ENCODE measurements around the gene TTC28.

DNA sequence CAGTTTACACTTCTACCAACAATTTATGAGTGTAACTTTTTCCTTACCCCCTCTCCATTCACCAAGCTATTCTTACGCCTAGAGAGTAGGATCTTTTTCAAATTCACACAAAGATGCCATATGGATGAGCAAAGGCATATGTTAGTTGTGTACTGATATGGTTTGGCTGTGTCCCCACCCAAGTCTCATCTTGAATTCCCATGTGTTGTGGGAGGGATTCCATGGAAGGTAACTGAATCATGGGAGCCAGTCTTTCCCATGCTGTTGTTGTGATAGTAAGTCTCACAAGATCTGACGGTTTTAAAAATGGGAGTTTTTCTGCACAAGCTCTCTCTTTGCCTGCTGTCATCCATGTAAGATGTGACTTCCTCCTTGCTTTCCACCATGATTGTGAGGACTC is 40.3 kb downstream of the TTC28 start:
- TF ChIP-seq, protein P1, sequence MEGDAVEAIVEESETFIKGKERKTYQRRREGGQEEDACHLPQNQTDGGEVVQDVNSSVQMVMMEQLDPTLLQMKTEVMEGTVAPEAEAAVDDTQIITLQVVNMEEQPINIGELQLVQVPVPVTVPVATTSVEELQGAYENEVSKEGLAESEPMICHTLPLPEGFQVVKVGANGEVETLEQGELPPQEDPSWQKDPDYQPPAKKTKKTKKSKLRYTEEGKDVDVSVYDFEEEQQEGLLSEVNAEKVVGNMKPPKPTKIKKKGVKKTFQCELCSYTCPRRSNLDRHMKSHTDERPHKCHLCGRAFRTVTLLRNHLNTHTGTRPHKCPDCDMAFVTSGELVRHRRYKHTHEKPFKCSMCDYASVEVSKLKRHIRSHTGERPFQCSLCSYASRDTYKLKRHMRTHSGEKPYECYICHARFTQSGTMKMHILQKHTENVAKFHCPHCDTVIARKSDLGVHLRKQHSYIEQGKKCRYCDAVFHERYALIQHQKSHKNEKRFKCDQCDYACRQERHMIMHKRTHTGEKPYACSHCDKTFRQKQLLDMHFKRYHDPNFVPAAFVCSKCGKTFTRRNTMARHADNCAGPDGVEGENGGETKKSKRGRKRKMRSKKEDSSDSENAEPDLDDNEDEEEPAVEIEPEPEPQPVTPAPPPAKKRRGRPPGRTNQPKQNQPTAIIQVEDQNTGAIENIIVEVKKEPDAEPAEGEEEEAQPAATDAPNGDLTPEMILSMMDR (IDR thresholded peaks at IDR 0.05): no peak
- TF ChIP-seq EZH2 (IDR thresholded peaks at IDR 0.05): no peak
